HCT116 (cell line): ENCODE measurements around the gene CFAP74. TPM values are rescaled to one million over a fixed set of nuclear protein-coding genes. Genes with fewer than 3 reads are reported as not detected.

Experiments used
- ATAC-seq: fragments of 200-7000 bp; cut with Tn5 transposase; 2 replicates; pipeline ENCODE4 v1.9.1; 2020; ENCODE audit warnings: mild to moderate bottlenecking, moderate library complexity
- BruUV-seq: library from RNA; stranded (reverse); fragments of 400-500 nt; replicated peaks from 2 replicates; lab custom pipeline; 2021; lab: Mats Ljungman, UMichigan
- CTCF ChIA-PET: fragments of 300-600 bp; sonication (Branson Sonifier 250); formaldehyde crosslinking; loops from one replicate; lab custom pipeline; 2021; ENCODE audit warnings: antibody characterized with exemption; lab: Charles Lee
- POLR2A ChIA-PET: fragments of 300-600, 350-600 bp; sonication (Branson Sonifier 250); formaldehyde crosslinking; loops from one replicate; lab custom pipeline; 2021; ENCODE audit warnings: antibody characterized with exemption; lab: Charles Lee
- RAD21 ChIA-PET, 2 experiments: fragments of 300-600 bp; sonication (Branson Sonifier 250); formaldehyde crosslinking; loops; one replicate each; lab custom pipeline; 2023; ENCODE audit warnings: low total read pairs in 2 of 2; ENCODE audit not compliant: uncharacterized antibody in 2 of 2, unreplicated experiment in 2 of 2, low non-redundant PET in 1 of 2; lab: Charles Lee
- DNase-seq: peaks from one replicate; pipeline ENCODE4 v3.0.0-alpha.2; 2010; ENCODE audit warnings: low read depth, low spot score
- H2AFZ ChIP-seq: fragments of 200-600 bp; shearing (Covaris generic), sonication (generic); 2 replicates; pipeline ENCODE4 v1.6.1; 2017; ENCODE audit warnings: low read depth, mixed run types, mixed read lengths, antibody characterized with exemption, low read length; ENCODE audit not compliant: poor library complexity, severe bottlenecking
- H3K27ac ChIP-seq: 2 replicates; pipeline ENCODE4 v1.5.1; 2012; ENCODE audit warnings: low read depth, low read length
- H3K27me3 ChIP-seq: fragments of 200-600 bp; sonication (generic); 2 replicates; pipeline ENCODE4 v1.6.1; 2016; ENCODE audit warnings: mixed run types, low read length, mixed read lengths; ENCODE audit not compliant: insufficient read depth
- H3K36me3 ChIP-seq, 2 experiments: fragments of 200-500 bp in 1 of 2; fragments of 200-600 bp in 1 of 2; sonication (Bioruptor generic) in 1 of 2; sonication (generic) in 1 of 2; 2 replicates each; pipeline versions ENCODE4 v1.5.1 to v1.6.1; 2014 to 2016; ENCODE audit warnings: low read length in 2 of 2, inconsistent platforms in 1 of 2, mixed read lengths in 1 of 2, mixed run types in 1 of 2; ENCODE audit not compliant: insufficient read depth in 2 of 2, control insufficient read depth in 1 of 2
- H3K4me1 ChIP-seq, 2 experiments: fragments of 200-600 bp in 1 of 2; sonication (generic) in 1 of 2; 2 replicates each; pipeline versions ENCODE4 v1.5.1 to v1.6.1; 2012 to 2017; ENCODE audit warnings: low read length in 2 of 2, inconsistent platforms in 1 of 2, mild to moderate bottlenecking in 1 of 2, mixed read lengths in 1 of 2, mixed run types in 1 of 2, moderate library complexity in 1 of 2; ENCODE audit not compliant: insufficient read depth in 2 of 2, control insufficient read depth in 1 of 2
- H3K4me2 ChIP-seq: fragments of 200-600 bp; sonication (generic); 2 replicates; pipeline ENCODE4 v1.6.1; 2017; ENCODE audit warnings: mixed run types, low read length, mixed read lengths
- H3K4me3 ChIP-seq, 2 experiments: fragments of 200-600 bp in 1 of 2; sonication (generic) in 1 of 2; replicated peaks in 1 of 2; 2 replicates each; pipeline ENCODE4 v1.5.1; 2011 to 2016; ENCODE audit warnings: low read length in 2 of 2, control low read depth in 1 of 2, low read depth in 1 of 2, mild to moderate bottlenecking in 1 of 2, mixed read lengths in 1 of 2, mixed run types in 1 of 2
- H3K79me2 ChIP-seq: fragments of 200-600 bp; sonication (generic); 2 replicates; pipeline ENCODE4 v1.6.1; 2017; ENCODE audit warnings: mild to moderate bottlenecking, mixed run types, low read length, moderate library complexity, mixed read lengths; ENCODE audit not compliant: insufficient read depth
- H3K9ac ChIP-seq: fragments of 200-600 bp; sonication (generic); 2 replicates; pipeline ENCODE4 v1.6.1; 2016; ENCODE audit warnings: low read length, mixed read lengths
- H3K9me2 ChIP-seq: fragments of 200-600 bp; sonication (generic), shearing (Covaris generic); 2 replicates; pipeline ENCODE4 v1.6.1; 2017; ENCODE audit warnings: mixed run types, mild to moderate bottlenecking, moderate library complexity; ENCODE audit not compliant: insufficient read depth
- H3K9me3 ChIP-seq, 2 experiments: fragments of 200-500 bp in 1 of 2; fragments of 200-600 bp in 1 of 2; sonication (Bioruptor generic) in 1 of 2; sonication (generic) in 1 of 2; 2 replicates each; pipeline ENCODE4 v1.6.1; 2014 to 2017; ENCODE audit warnings: low read length in 2 of 2, mixed read lengths in 2 of 2, inconsistent platforms in 1 of 2, low read depth in 1 of 2, mild to moderate bottlenecking in 1 of 2, mixed run types in 1 of 2, moderate library complexity in 1 of 2; ENCODE audit not compliant: control insufficient read depth in 1 of 2, insufficient read depth in 1 of 2
- H4K20me1 ChIP-seq: fragments of 200-600 bp; sonication (generic), shearing (Covaris generic); 2 replicates; pipeline ENCODE4 v1.6.1; 2017; ENCODE audit warnings: mixed run types, mild to moderate bottlenecking, moderate library complexity; ENCODE audit not compliant: insufficient read depth
- ATF3 ChIP-seq: IDR thresholded peaks from 2 replicates; pipeline ENCODE4 v1.6.1; 2012
- CBX3 ChIP-seq: IDR thresholded peaks from 2 replicates; pipeline ENCODE4 v1.6.1; 2012; ENCODE audit warnings: low read depth
- CEBPB ChIP-seq: IDR thresholded peaks from 2 replicates; pipeline ENCODE4 v1.6.1; 2012; ENCODE audit warnings: low read depth
- ELF1 ChIP-seq: IDR thresholded peaks from 2 replicates; pipeline ENCODE4 v1.6.1; 2012; ENCODE audit warnings: low read depth, borderline replicate concordance
- EZH2 ChIP-seq: fragments of 200-600 bp; sonication (generic); IDR thresholded peaks from 2 replicates; pipeline ENCODE4 v1.6.1; 2017; ENCODE audit warnings: antibody characterized with exemption, mixed run types
- EZH2phosphoT487 ChIP-seq: fragments of 200-600 bp; IDR thresholded peaks from 2 replicates; pipeline ENCODE4 v1.6.1; 2018; ENCODE audit warnings: antibody characterized with exemption, borderline replicate concordance
- FOSL1 ChIP-seq: IDR thresholded peaks from 2 replicates; pipeline ENCODE4 v1.6.1; 2012; ENCODE audit warnings: low read depth
- JUND ChIP-seq: IDR thresholded peaks from 2 replicates; pipeline ENCODE4 v1.6.1; 2012
- POLR2A ChIP-seq: IDR thresholded peaks from 2 replicates; pipeline ENCODE4 v1.7.0; 2011; ENCODE audit warnings: borderline replicate concordance; ENCODE audit not compliant: insufficient read depth, insufficient read length; ENCODE audit errors: extremely low read depth
- POLR2AphosphoS5 ChIP-seq: IDR thresholded peaks from 2 replicates; pipeline ENCODE4 v1.6.1; 2011; ENCODE audit warnings: mild to moderate bottlenecking, low read depth, low read length, moderate library complexity
- REST ChIP-seq: IDR thresholded peaks from 2 replicates; pipeline ENCODE4 v1.6.1; 2012; ENCODE audit warnings: low read depth
- SIN3A ChIP-seq: IDR thresholded peaks from 2 replicates; pipeline ENCODE4 v1.6.1; 2012; ENCODE audit warnings: low read depth
- TCF7L2 ChIP-seq: IDR thresholded peaks from 2 replicates; pipeline ENCODE4 v1.7.0; 2011; ENCODE audit warnings: borderline replicate concordance, inconsistent platforms; ENCODE audit not compliant: insufficient read depth, insufficient read length; ENCODE audit errors: extremely low read depth
- ZBTB33 ChIP-seq: IDR thresholded peaks from 2 replicates; pipeline ENCODE4 v1.6.1; 2011; ENCODE audit warnings: mild to moderate bottlenecking, low read length, moderate library complexity; ENCODE audit not compliant: insufficient replicate concordance; ENCODE audit errors: extremely low read depth
- ZFX ChIP-seq: fragments of 450-650 bp; IDR thresholded peaks from 2 replicates; pipeline ENCODE4 v1.6.1; 2017
- intact Hi-C: fragments of 100-400 bp; cut with micrococcal nuclease; formaldehyde crosslinking; loops from 2 replicates; pipeline ENCODE4 v1.10.0; 2022
- total RNA-seq: library from RNA; stranded (reverse); gene quantifications from one replicate; pipeline ENCODE4 v1.2.1, GENCODE V29; 2021; ENCODE audit not compliant: unreplicated experiment

Gene CFAP74
- total RNA-seq, 1 experiment from 2014 or later, result 4.9 TPM

GRCh38 chr1:2036287-2036686, 32.7 kb upstream of the CFAP74 start (continued):
- TF ChIP-seq POLR2A (no peak), FOSL1 (no peak), JUND (no peak), EZH2phosphoT487 (no peak)

- Histone ChIP-seq H4K20me1 (no peaks in the 10 kb centered on the region), H3K9me2 (no peaks in the 10 kb centered on the region), H3K4me2 (no peak overlapping the region), H2AFZ (no peak overlapping the region), H3K9me3 (no peaks in the 10 kb centered on the region), H3K27ac (no peak overlapping the region), H3K4me1 (no peaks in the 10 kb centered on the region), H3K36me3 (no peaks in the 10 kb centered on the region), H3K4me3 (no peak overlapping the region), H3K9ac (no peak overlapping the region), H3K27me3 (no peaks in the 10 kb centered on the region), H3K79me2 (no peaks in the 10 kb centered on the region)
- ChIA-PET RAD21 (no interaction called here), CTCF (interaction anchor here (1.4 kb wide), 1 partner anchor 12 kb away, joined by 6 read pairs; no protein-coding TSS in a partner anchor), POLR2A (no interaction called here)
- no TSS peak for BruUV-seq
- intact Hi-C loops, result no loop called here
- DNase-seq (no peak), ATAC-seq (no peak)
- no peak for TF ChIP-seq TCF7L2
- TF ChIP-seq SIN3A, result no peak
- no peak for TF ChIP-seq REST
- TF ChIP-seq CBX3, result no peak
- TF ChIP-seq FOSL1, result no peak
- no peak for TF ChIP-seq EZH2phosphoT487
- TF ChIP-seq JUND, result no peak
- no peak for TF ChIP-seq ZFX
- TF ChIP-seq ATF3, result no peak
- no peak for TF ChIP-seq EZH2
- no peak for TF ChIP-seq ELF1
- TF ChIP-seq POLR2AphosphoS5, result no peak
- TF ChIP-seq CEBPB, result no peak
- TF ChIP-seq ZBTB33, result no peak
Measured at GRCh38 chr1:2033165-2033564, 29.6 kb upstream of the CFAP74 start.
